GM21390 (cell line): ENCODE results near the gene ECHDC1.
A peak's percentile ranks its signal among the peaks of the same experiment; 100 is the strongest.
"Not testable (repeated sequence)": the region's sequence is repeated elsewhere in the genome, so short reads cannot be mapped to it uniquely, and the experiment has no call there.

Source experiments
- ATAC-seq: cut with Tn5 transposase; IDR thresholded peaks from one replicate; pipeline ENCODE4 v1.9.1; 2021; ENCODE audit not compliant: unreplicated experiment

ECHDC1 gene

GRCh38 chr6:127342946-127343808 is at the start of gene ECHDC1:
Gene ECHDC1, minus strand, starts transcription at chr6:127343609. Its CDS starts 12,581 bp downstream, at chr6:127331028.
- peak; percentile 63 for ATAC-seq

- ATAC-seq = no peak
Measured at GRCh38 chr6:127392301-127392700, 48.9 kb upstream of the ECHDC1 start.

- ATAC-seq = no peak
Measured at GRCh38 chr6:127391094-127391953, 47.9 kb upstream of the ECHDC1 start.

GRCh38 chr6:127389706-127390105 is 46.3 kb upstream of the ECHDC1 start:
- no peak for ATAC-seq

GRCh38 chr6:127385668-127386430 is 42.4 kb upstream of the ECHDC1 start:
- ATAC-seq = no peak

GRCh38 chr6:127384848-127385247 is 41.4 kb upstream of the ECHDC1 start:
- ATAC-seq = not testable (repeated sequence)

- ATAC-seq = no peak
Measured at GRCh38 chr6:127383988-127384387, 40.6 kb upstream of the ECHDC1 start.

- no peak for ATAC-seq
Measured at GRCh38 chr6:127382413-127382812, 39.0 kb upstream of the ECHDC1 start.

GRCh38 chr6:127381384-127381783 is 38.0 kb upstream of the ECHDC1 start:
- no peak for ATAC-seq

- ATAC-seq = no peak
Measured at GRCh38 chr6:127376685-127377084, 33.3 kb upstream of the ECHDC1 start.

- ATAC-seq = no peak
Measured at GRCh38 chr6:127367023-127367375, 23.6 kb upstream of the ECHDC1 start.

GRCh38 chr6:127366282-127367022 is 23.0 kb upstream of the ECHDC1 start:
- no peak for ATAC-seq

- ATAC-seq = no peak
Measured at GRCh38 chr6:127365874-127366273, 22.5 kb upstream of the ECHDC1 start.

GRCh38 chr6:127352524-127352923 is 9.1 kb upstream of the ECHDC1 start:
- ATAC-seq = no peak

- no peak for ATAC-seq
Measured at GRCh38 chr6:127349980-127350379, 6.6 kb upstream of the ECHDC1 start.

- no peak for ATAC-seq
Measured at GRCh38 chr6:127348028-127348661, 4.7 kb upstream of the ECHDC1 start.

GRCh38 chr6:127347178-127347577 is 3.8 kb upstream of the ECHDC1 start:
- no peak for ATAC-seq

GRCh38 chr6:127345521-127345920 is 2.1 kb upstream of the ECHDC1 start:
- ATAC-seq = no peak

- no peak for ATAC-seq
Measured at GRCh38 chr6:127343809-127344659, 625 bp upstream of the ECHDC1 start.
